Stimulated activated CD4-positive, alpha-beta T cell treated with anti-CD3 and anti-CD28 coated beads, TNF-alpha, amount 100 ng/mL, for 4 hours (primary cell): ENCODE results near the gene SPTB.
"Not testable (repeated sequence)": the region's sequence is repeated elsewhere in the genome, so short reads cannot be mapped to it uniquely, and the experiment has no call there.

Experiments
- DNase-seq, 3 experiments: peaks; one replicate each; pipeline ENCODE4 v3.0.0-alpha.2; 2020; ENCODE audit warnings: low read depth in 3 of 3

The SPTB gene

GRCh38 chr14:64821651-64822050, 58.1 kb downstream of the SPTB start:
- no peak for DNase-seq

- DNase-seq, result no peak
Measured at GRCh38 chr14:64818151-64818550, 61.6 kb downstream of the SPTB start.

DNA sequence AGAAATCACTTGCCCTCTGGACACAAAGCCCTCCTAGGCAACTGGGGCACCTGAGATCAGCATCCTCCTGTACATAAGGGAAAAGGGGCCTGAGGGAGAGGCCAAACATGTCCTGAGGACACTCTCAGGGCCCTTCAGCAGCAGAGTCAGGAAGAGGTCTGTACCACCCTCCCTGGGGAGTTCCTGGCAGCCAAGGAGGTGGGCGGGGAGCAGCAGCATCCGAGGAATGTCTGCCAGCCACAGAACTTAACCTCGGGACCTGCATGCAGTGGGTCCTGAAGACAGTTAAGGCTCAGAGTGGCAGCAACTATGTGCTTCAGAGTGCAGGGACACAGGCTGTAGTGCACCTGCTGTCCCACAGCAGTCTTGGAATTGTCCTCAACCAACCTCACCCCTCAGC, 62.1 kb downstream of the SPTB start:
- no peak for DNase-seq

DNA sequence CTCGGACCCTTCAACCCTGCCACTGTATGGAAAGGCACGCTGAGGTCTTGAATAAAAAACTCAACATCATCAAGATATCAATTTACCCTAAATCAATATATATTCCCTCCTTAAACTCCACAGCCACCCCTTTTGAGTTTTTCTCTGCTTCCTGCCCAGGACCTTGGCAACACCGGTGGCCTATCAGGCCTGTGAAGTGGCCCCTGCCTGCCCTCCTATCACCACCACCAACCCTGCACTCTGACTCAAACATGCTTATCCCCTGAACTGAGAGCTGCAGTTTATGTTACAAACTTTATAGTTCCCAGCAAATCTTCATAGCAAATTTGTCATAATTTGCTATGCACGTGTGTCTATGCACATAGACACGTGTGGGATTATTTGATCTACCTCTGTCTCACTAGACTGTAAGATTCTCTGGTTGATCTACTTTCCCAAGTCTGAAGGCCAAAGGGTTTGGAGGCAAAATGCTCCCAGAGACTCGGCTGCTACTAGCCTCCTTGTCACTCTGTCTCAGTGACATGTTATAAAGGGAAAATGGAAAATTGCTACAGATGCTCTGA, 63.4 kb downstream of the SPTB start:
- no peak for DNase-seq

GRCh38 chr14:64815257-64815656, 64.5 kb downstream of the SPTB start:
- DNase-seq, result no peak

DNA sequence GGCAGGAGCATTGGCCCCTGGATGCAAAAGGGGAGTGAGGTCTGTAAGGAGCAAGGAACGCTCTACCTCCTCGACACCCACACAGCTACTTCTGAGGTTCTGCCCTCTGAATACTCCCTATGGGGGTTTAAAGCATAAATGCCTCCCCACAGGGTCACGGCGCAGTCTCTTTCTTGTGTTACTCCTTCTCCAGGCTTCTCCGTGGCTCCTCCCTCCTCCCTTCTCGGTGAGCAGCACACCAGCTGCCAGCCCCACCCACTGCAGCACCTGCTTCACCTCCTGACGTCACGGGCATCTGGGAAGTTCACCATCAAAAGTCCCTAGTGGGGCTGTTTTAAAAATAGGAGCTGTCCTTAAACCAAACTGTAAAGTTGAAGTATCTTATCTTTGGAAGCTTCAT, 67.3 kb downstream of the SPTB start:
- DNase-seq, result peak in 2 of 3 experiments; percentile 13 to 25

- DNase-seq, result no peak
Measured at GRCh38 chr14:64811676-64812075, 68.0 kb downstream of the SPTB start.

GRCh38 chr14:64808449-64808848, 71.3 kb downstream of the SPTB start:
- DNase-seq, result no peak

GRCh38 chr14:64807551-64807950, 72.2 kb downstream of the SPTB start:
- DNase-seq, result no peak

- no peak for DNase-seq
Measured at GRCh38 chr14:64806862-64807495, 72.7 kb downstream of the SPTB start.

GRCh38 chr14:64806202-64806861, 73.4 kb downstream of the SPTB start:
- DNase-seq, result no peak

DNA sequence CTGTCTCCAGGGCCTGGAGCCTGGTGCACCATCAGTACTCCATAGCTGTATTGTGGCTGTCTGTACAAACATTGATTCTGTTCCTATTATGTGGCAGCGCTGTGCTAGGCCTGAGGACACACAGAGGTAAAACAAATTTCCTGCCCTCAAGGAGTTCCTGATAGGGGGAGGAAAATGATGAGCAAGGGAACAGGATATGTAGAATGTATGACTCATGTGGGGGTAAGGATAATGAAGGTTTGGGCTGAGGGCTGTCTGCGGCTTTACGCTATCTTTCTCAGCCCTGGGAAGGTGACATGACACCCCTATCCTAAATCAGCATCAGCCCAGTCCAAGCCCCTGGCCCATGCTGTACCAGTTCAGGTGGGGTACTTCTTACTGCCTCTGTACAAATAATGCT, 74.1 kb downstream of the SPTB start:
- DNase-seq, result not testable (repeated sequence)

- DNase-seq, result no peak
Measured at GRCh38 chr14:64804754-64805260, 74.9 kb downstream of the SPTB start.

DNA sequence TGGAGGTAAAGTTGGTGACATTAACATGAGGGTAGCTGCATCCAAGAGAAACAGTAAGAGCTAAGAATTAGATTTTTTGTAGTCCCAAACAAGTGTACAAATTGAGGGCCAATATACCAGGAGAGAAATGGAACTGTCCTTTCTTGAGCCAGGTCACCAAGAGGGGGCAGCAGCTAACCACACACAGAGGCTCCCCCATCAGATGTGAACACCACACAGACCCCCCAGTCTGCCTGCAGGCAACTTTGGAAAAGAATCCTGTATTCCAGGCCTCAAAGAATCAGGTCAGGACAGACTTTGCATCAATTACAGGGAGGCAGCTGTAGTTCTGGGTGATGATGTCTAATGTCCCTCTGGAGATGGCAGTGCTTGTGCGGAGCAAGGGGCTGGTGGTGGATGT, 77.9 kb downstream of the SPTB start:
- DNase-seq, result no peak

DNA sequence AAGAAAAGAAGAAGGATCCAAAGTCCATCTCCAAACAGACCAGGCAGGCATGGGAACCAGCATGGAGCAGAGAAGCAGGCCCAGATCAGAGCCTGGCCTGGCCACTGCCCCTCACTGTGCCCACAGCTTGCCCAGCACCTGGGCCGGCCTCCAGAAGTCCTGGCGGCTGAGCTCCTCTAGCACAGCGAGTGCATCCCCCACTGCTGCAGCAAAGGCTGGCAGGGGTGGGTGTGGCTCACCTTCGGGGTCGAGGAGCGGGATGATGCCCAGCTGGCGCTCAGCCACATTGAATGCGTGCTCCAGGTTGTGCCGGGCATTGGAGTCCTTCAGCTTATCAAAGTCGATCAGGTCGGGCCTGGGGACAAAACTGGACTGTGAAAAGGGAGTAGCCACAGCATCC, 78.7 kb downstream of the SPTB start:
- DNase-seq, result no peak

DNA sequence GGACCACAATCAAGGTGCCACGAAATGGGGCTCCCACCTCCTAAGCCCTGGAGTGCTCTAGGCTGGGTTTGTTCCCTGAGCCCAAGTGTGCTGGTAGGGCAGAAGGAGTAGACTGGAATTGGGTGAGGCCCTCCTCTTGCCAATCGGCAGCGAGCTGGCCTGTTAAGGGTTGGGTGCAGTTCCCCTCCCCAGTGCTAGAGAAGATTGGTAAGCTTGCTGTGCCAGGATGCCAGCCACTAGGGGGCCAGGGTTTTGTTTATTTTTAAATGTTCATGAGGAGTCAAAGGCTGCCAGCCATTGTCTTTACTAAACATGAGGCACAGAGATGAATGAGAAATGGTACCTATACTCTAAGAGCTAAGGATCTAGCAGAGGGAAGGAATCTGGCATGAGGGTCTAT, 79.7 kb downstream of the SPTB start:
- no peak for DNase-seq

- no peak for DNase-seq
Measured at GRCh38 chr14:64799555-64799954, 80.2 kb downstream of the SPTB start.

GRCh38 chr14:64796369-64796768, 83.3 kb downstream of the SPTB start:
- no peak for DNase-seq

GRCh38 chr14:64795921-64796320, 83.8 kb downstream of the SPTB start:
- no peak for DNase-seq

DNA sequence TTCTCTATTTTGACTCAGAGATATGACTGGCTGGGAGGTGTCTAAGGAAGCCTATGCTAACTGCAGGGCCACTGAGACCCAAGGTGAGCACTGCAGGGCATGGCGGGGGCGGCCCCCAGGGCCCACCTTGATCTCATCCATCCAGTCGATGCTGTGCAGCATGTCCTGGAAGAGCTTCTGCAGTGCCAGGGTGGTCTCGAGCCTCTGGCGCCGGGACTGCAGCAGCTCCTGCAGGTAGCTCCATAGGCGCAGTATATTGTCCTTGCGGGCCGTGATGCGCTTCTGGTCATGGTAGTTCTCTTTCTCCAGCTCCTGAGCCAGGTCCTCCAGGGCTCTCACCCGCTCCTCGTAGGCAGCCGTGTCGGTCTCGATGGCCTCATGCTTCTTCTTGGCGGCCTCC, 84.5 kb downstream of the SPTB start:
- DNase-seq, result no peak

DNA sequence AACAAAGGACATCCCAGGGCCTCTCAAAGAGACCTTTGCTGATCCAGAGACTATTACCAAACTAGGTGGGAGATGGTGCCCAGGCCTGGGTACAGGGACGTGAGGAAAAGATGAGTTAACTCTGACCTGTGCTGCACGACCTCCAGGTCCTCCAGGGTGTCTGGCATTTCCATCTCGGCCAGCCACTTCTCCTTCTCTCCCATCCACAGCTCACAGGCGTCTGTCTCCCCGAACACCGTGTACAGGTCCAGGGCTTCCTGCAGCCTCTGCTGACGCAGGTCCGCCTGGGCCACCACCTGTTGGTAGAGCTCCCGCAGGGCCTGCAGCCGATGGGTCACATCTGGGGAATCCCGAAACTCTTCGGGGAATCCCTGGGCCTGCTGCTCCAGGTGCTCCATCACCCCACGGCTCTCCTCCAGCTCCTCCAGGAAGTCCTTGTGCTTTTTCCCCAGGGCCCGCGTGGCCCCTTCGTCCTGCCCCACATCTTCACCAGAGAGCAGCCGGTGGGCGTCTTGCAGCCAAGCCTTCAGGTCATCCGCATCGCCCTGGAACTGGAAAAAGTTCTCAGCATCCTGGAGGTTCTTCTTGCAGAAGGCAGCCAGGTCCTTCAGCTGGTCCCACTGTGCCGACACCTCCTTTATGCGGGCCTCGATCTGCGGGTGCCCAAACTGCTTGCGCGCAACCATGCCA, 86.7 kb downstream of the SPTB start:
- DNase-seq, result no peak

DNA sequence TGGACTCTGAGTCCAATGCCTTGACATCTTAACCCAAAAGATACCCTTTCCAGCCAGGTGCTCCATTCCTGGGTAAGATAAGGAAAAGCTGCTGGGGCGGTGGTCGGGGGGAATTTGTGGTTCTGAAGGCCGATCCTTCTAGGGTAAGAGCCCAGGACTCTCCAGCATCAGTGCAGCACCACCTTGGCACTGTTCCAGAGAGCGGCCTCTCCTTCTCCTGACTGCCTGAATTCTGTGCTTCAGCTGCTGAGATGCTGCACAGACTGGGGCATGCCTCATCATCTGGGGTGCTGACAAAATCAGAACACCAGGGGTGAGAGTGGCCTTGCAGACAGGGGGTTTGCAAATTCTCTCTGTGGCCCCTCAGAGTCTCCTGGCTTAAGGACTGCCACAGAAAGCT, 87.5 kb downstream of the SPTB start:
- DNase-seq, result no peak

DNA sequence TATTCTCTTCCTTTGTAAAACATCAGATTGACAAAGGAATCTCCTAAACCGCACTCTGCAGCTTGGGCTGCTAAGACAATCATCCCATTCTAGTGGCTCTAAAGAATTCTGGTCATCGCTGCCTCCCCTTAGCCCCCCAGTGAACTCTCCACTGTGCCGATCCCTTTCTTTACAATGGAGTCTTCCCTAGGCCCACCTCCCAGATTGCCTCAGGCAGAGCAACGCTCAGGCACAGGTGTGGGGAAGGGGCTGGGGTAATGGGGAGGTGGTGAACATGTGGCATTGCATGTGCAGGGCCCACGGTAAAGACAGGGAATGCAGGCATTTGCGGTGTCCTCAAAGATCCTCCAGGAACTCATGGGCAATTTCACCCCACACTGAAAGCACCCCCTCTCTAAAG, 89.2 kb downstream of the SPTB start:
- DNase-seq, result no peak
